Fibroblast of pulmonary artery (primary cell): Measurements from ENCODE around the gene FAM117B.

Experiments used
- DNase-seq: peaks from one replicate; pipeline ENCODE4 v3.0.0-alpha.2; 2010; ENCODE audit warnings: low read depth
- H3K4me3 ChIP-seq: replicated peaks from 2 replicates; pipeline ENCODE4 v1.5.1; 2011; ENCODE audit warnings: low read depth, mild to moderate bottlenecking, control low read depth, low read length, moderate library complexity
- CTCF ChIP-seq: IDR thresholded peaks from 2 replicates; pipeline ENCODE4 v1.5.1; 2011; ENCODE audit warnings: mild to moderate bottlenecking, control low read depth, low read length, inconsistent platforms; ENCODE audit errors: missing control alignments

Gene FAM117B

GRCh38 chr2:202720226-202720625 is 85.5 kb downstream of the FAM117B start:
- no peak for DNase-seq
- no peak for TF ChIP-seq CTCF
- no peak overlapping the region for H3K4me3 ChIP-seq

- DNase-seq: peak; percentile 21
- no peak for TF ChIP-seq CTCF
- no peak overlapping the region for H3K4me3 ChIP-seq
These were observed 86.9 kb downstream of the FAM117B start for GRCh38 chr2:202721621-202722020.

GRCh38 chr2:202723746-202724145 is 89.0 kb downstream of the FAM117B start:
- no peak overlapping the region for H3K4me3 ChIP-seq
- no peak for DNase-seq
- TF ChIP-seq CTCF: no peak

- TF ChIP-seq CTCF: no peak
- DNase-seq: no peak
- H3K4me3 ChIP-seq: no peak overlapping the region
These were observed 91.3 kb downstream of the FAM117B start for GRCh38 chr2:202726070-202726469.

- DNase-seq: no peak
- H3K4me3 ChIP-seq: no peak overlapping the region
- TF ChIP-seq CTCF: no peak
These were observed 102.1 kb downstream of the FAM117B start for GRCh38 chr2:202736826-202737225.

GRCh38 chr2:202743613-202744012 is 108.8 kb downstream of the FAM117B start:
- H3K4me3 ChIP-seq: no peak overlapping the region
- TF ChIP-seq CTCF: no peak
- no peak for DNase-seq

- DNase-seq: peak; percentile 6
- TF ChIP-seq CTCF: no peak
- no peak overlapping the region for H3K4me3 ChIP-seq
These were observed 114.7 kb downstream of the FAM117B start for GRCh38 chr2:202749477-202749876.
